GM23248 (cell line): ENCODE results near the gene DUSP10. TPM values are rescaled to one million over a fixed set of nuclear protein-coding genes. Genes with fewer than 3 reads are reported as not detected.

Experiments
- DNase-seq: peaks from one replicate; pipeline ENCODE4 v3.0.0-alpha.2; 2015
- H2AFZ ChIP-seq: fragments of 200-600 bp; sonication (generic); 2 replicates; pipeline ENCODE4 v1.6.1; 2016; ENCODE audit warnings: antibody characterized with exemption
- H3F3A ChIP-seq: fragments of 200-600 bp; sonication (generic); 2 replicates; pipeline ENCODE4 v1.6.1; 2016; ENCODE audit warnings: mild to moderate bottlenecking, antibody characterized with exemption, mixed run types; ENCODE audit not compliant: insufficient read depth
- H3K27ac ChIP-seq: fragments of 200-600 bp; sonication (generic); 2 replicates; pipeline ENCODE4 v1.5.1; 2016; ENCODE audit warnings: mild to moderate bottlenecking
- H3K27me3 ChIP-seq: fragments of 200-600 bp; sonication (generic); replicated peaks from 2 replicates; pipeline ENCODE4 v1.6.1; 2016; ENCODE audit warnings: mild to moderate bottlenecking; ENCODE audit not compliant: insufficient read depth
- H3K36me3 ChIP-seq: fragments of 200-600 bp; sonication (generic); 2 replicates; pipeline ENCODE4 v1.6.1; 2016; ENCODE audit warnings: low read depth, mild to moderate bottlenecking
- H3K4me1 ChIP-seq: fragments of 200-600 bp; sonication (generic); 2 replicates; pipeline ENCODE4 v1.6.1; 2016; ENCODE audit warnings: mild to moderate bottlenecking; ENCODE audit not compliant: insufficient read depth
- H3K4me2 ChIP-seq: fragments of 200-600 bp; sonication (generic); one replicate; pipeline ENCODE4 v1.6.1; 2016; ENCODE audit warnings: mild to moderate bottlenecking; ENCODE audit not compliant: unreplicated experiment
- H3K4me3 ChIP-seq: fragments of 200-600 bp; sonication (generic); 2 replicates; pipeline ENCODE4 v1.5.1; 2016; ENCODE audit warnings: mild to moderate bottlenecking
- H3K79me2 ChIP-seq: fragments of 200-600 bp; sonication (generic); 2 replicates; pipeline ENCODE4 v1.6.1; 2016; ENCODE audit warnings: mild to moderate bottlenecking; ENCODE audit not compliant: insufficient read depth
- H3K9ac ChIP-seq: fragments of 200-600 bp; sonication (generic); 2 replicates; pipeline ENCODE4 v1.6.1; 2016; ENCODE audit warnings: mild to moderate bottlenecking
- H3K9me2 ChIP-seq: fragments of 200-600 bp; sonication (generic); 2 replicates; pipeline ENCODE4 v1.6.1; 2016; ENCODE audit warnings: mixed run types, mild to moderate bottlenecking, moderate library complexity; ENCODE audit not compliant: insufficient read depth
- H3K9me3 ChIP-seq: fragments of 200-600 bp; sonication (generic); one replicate; pipeline ENCODE4 v1.6.1; 2017; ENCODE audit warnings: low read depth
- H4K20me1 ChIP-seq: fragments of 200-600 bp; sonication (generic); 2 replicates; pipeline ENCODE4 v1.6.0; 2016; ENCODE audit not compliant: insufficient read depth
- EZH2 ChIP-seq: fragments of 200-600 bp; sonication (generic); IDR thresholded peaks from 2 replicates; pipeline ENCODE4 v1.6.1; 2018; ENCODE audit warnings: antibody characterized with exemption, mild to moderate bottlenecking; ENCODE audit not compliant: insufficient read depth, poor library complexity, severe bottlenecking
- EZH2phosphoT487 ChIP-seq: fragments of 200-600 bp; sonication (generic); IDR thresholded peaks from 2 replicates; pipeline ENCODE4 v1.6.1; 2018; ENCODE audit warnings: antibody characterized with exemption, moderate library complexity, mild to moderate bottlenecking, low read depth; ENCODE audit not compliant: insufficient read depth
- WGBS, 2 experiments: methylation state at CpG; one replicate each; pipeline ENCODE4 v1.1.6; 2015 to 2017; ENCODE audit warnings: low lambda C conversion rate in 2 of 2, low coverage in 1 of 2; ENCODE audit errors: missing lambda C conversion rate in 2 of 2; 5-methylcytosine and 5-hydroxymethylcytosine counted together
- in situ Hi-C: fragments of 300-500 bp; cut with MboI; formaldehyde crosslinking; loops from 2 replicates; pipeline ENCODE4 v1.15.0; 2020
- polyA plus RNA-seq: library from polyadenylated mRNA; unstranded; fragments of >200 nt; fragmentation: Nextera tagmentation; extraction: Ambion mirVana; gene quantifications from 2 replicates; pipeline ENCODE4 v1.2.1, GENCODE V29; 2016
- total RNA-seq: library from RNA; depleted of rRNA; stranded (reverse); fragments of >200 nt; shearing (Covaris generic); gene quantifications from 2 replicates; pipeline ENCODE4 v1.2.3, GENCODE V29; 2014

The DUSP10 gene
- total and polyA plus RNA-seq, 2 experiments from 2014 or later = 10.5 to 16.4 TPM

DNA sequence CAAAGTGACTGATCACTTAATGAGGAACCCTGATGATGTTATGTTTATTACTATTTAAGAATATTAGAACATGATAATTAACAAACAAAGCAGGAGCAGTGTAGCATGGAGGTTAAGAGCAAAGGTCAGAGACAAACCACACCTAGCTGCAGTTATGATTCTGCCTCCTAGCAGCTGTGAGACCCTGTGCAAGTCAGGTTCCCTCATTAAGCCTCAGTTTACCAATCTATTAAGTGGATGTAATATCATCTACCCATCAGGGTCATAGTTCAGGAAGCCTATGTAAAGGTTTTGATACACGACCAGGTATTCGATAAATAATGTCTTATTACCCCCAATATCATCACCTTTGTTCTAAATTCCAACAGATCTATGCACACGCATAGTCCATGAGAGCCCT, 32.0 kb downstream of the DUSP10 start:
- Histone ChIP-seq H3K79me2 (peaks cover 93% of the 10 kb centered on the region), H3K27ac (no peak overlapping the region), H3K36me3 (peaks cover 6% of the 10 kb centered on the region; the same call in 1 of the 2 replicates), H3K4me3 (no peak overlapping the region), H2AFZ (no peak overlapping the region), H3K9me3 (no peaks in the 10 kb centered on the region), H3K9me2 (no peaks in the 10 kb centered on the region), H3K4me1 (peaks cover 29% of the 10 kb centered on the region), H3F3A (peaks cover 17% of the 10 kb centered on the region), H4K20me1 (no peaks in the 10 kb centered on the region), H3K27me3 (no peaks in the 10 kb centered on the region), H3K4me2 (no peak overlapping the region), H3K9ac (no peak overlapping the region)
- no peak for DNase-seq
- TF ChIP-seq EZH2 (no peak), EZH2phosphoT487 (no peak)
- in situ Hi-C loops = no loop called here
- 65% methylated on average over 3 of the region's 3 CpGs for WGBS, 2 experiments

DNA sequence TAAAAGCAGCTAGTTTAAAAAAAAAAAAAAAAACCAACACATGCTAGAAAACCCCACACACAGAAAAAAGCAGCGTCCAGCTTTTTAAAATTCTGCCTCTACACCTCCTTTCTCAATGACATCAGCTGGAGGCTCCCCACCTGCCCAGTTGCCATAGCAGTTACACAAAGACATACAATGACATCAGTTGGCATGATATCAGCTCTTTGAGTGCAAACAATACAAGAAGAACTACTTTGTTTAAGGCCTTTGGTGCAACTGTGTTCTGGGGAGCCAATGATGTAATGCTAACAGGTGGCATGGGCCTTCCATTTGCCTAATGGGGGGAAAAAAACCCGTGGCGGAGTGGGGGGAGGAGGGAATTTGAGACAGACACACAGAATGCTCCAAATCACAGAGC, 32.9 kb downstream of the DUSP10 start:
- Histone ChIP-seq H3K9me2 (no peaks in the 10 kb centered on the region), H3K79me2 (peaks cover 85% of the 10 kb centered on the region), H3K4me1 (peaks cover 35% of the 10 kb centered on the region), H3K27me3 (no peaks in the 10 kb centered on the region), H3K9me3 (no peaks in the 10 kb centered on the region), H3K27ac (no peak overlapping the region), H3K36me3 (peaks cover 6% of the 10 kb centered on the region; the same call in 1 of the 2 replicates), H3K4me2 (no peak overlapping the region), H3K9ac (no peak overlapping the region), H3K4me3 (no peak overlapping the region), H4K20me1 (no peaks in the 10 kb centered on the region), H3F3A (peaks cover 23% of the 10 kb centered on the region), H2AFZ (no peak overlapping the region)
- TF ChIP-seq EZH2 = no peak
- no peak for TF ChIP-seq EZH2phosphoT487
- WGBS, 2 experiments = 35 to 38% methylated on average over 3 of the region's 3 CpGs
- peak; percentile 63 for DNase-seq
- in situ Hi-C loops = no loop called here

DNA sequence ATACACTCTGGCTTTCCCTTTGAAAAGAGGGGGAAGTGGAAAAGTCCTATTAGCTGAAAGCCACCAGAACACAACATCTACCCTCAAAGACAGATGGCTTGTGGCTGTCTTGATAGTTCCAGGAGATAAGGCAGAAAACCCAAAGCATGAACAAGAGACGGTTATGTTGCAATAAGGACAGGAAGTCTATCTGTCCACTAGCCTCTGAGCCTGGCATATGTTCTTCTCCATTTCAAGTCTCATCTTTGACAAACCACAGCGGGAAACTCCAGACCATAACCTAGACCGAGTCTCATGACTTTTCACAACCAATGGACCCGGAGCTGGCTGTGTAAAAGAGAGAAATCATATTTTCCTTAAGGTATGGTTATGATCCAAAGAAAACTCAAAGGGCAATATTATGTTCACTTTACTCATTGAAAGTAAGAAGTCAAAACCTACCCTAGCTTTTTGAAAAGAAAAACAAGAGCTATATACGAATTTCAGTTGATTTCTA, 33.8 kb downstream of the DUSP10 start:
- Histone ChIP-seq H3K4me1 (peaks cover 37% of the 10 kb centered on the region), H2AFZ (no peak overlapping the region), H3K4me2 (no peak overlapping the region), H3K27ac (no peak overlapping the region), H3K9ac (no peak overlapping the region), H4K20me1 (no peaks in the 10 kb centered on the region), H3K9me3 (no peaks in the 10 kb centered on the region), H3K79me2 (peaks cover 76% of the 10 kb centered on the region), H3K4me3 (no peak overlapping the region), H3K36me3 (peaks cover 10% of the 10 kb centered on the region; the same call in 1 of the 2 replicates), H3F3A (peaks cover 30% of the 10 kb centered on the region), H3K9me2 (no peaks in the 10 kb centered on the region), H3K27me3 (no peaks in the 10 kb centered on the region)
- DNase-seq = peak; percentile 33
- in situ Hi-C loops = no loop called here
- TF ChIP-seq EZH2phosphoT487 (no peak), EZH2 (no peak)
- 85 to 89% methylated on average over 5 of the region's 5 CpGs for WGBS, 2 experiments

DNA sequence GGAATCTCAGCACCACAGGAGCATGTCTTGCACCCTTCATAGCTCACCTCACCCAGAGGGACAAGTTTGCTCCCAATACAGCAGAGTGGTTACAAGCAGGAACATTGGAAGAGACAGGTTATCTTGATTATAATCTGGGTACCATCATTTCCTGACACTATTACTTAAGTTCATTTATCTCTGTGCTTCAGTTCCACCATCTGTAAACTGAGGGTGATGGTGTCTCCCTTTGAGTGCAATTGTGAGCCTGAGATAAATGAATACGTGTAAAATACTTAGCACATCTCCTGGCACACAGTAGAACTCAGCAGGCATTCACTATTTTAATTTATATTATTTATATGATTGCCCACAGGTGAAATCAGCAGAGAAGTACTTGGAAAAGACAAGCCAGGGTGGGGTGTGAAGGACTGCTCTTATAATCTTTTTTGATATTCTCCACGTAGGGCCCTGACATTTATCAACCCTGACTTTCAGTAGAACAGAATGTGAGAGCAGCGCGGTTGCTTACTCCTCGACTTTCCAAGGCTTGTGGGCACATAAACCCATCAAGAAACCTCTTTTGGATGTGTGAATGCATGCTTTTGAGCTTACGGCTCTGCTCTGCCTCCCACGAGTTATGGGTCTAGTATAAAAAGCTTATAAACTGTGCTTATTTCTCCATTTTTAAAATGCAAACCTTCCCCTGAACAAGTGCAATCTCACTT, 34.9 kb downstream of the DUSP10 start:
- DNase-seq = no peak
- H4K20me1 ChIP-seq = no peaks in the 10 kb centered on the region
- H3F3A ChIP-seq = peaks cover 29% of the 10 kb centered on the region
- 96 to 97% methylated on average over 7 of the region's 7 CpGs for WGBS, 2 experiments
- no peaks in the 10 kb centered on the region for H3K9me3 ChIP-seq
- no peaks in the 10 kb centered on the region for H3K27me3 ChIP-seq
- H3K9ac ChIP-seq = no peak overlapping the region
- peaks cover 20% of the 10 kb centered on the region for H3K36me3 ChIP-seq
- no peak overlapping the region for H3K4me2 ChIP-seq
- H3K4me1 ChIP-seq = peaks cover 27% of the 10 kb centered on the region
- no peak for TF ChIP-seq EZH2
- TF ChIP-seq EZH2phosphoT487 = no peak
- H3K79me2 ChIP-seq = peaks cover 67% of the 10 kb centered on the region
- H3K27ac ChIP-seq = no peak overlapping the region
- no peak overlapping the region for H3K4me3 ChIP-seq
- no peak overlapping the region for H2AFZ ChIP-seq
- H3K9me2 ChIP-seq = no peaks in the 10 kb centered on the region
- in situ Hi-C loops = no loop called here
